ENCODE data around the gene SAMD14.

DNA sequence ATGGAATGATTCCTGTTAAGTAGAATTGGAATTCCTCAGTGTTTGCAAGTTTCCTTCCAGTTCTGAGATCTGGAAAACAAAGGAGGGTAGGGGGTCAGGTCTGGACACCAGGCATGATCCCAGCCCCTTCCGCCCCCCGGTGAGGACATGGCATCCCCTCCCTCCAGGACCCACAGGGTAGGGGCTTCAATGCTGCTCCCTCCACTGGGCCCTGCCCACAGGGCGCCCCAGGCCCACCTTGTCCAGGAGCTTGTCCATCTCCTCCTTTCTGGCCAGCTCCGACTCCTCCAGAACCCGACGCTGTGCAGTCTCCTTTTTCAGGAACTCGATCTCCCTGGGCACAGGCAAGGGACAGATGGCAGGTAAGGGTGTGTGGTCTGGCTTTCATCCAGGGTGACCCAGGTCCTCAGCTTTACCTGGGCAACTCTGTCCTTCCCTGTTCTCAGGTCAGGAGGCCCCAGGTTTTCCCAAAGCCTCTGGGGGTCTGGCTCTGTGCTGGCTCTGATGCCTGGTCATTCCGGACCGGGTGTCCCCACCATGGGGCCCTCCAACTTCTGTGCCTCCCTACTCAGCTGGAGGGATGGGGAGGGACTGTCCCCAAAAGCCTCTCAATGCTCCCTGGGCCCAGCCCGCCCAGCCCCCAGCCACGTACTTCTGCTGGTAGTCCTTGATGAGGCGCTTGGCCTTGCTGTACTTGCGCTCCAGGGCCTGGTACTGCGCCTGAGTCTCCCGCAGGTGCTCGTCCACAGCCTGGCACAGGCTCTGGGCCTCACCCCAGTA, 5.5 kb upstream of the SAMD14 start:
- TF ChIP-seq, protein P1, sequence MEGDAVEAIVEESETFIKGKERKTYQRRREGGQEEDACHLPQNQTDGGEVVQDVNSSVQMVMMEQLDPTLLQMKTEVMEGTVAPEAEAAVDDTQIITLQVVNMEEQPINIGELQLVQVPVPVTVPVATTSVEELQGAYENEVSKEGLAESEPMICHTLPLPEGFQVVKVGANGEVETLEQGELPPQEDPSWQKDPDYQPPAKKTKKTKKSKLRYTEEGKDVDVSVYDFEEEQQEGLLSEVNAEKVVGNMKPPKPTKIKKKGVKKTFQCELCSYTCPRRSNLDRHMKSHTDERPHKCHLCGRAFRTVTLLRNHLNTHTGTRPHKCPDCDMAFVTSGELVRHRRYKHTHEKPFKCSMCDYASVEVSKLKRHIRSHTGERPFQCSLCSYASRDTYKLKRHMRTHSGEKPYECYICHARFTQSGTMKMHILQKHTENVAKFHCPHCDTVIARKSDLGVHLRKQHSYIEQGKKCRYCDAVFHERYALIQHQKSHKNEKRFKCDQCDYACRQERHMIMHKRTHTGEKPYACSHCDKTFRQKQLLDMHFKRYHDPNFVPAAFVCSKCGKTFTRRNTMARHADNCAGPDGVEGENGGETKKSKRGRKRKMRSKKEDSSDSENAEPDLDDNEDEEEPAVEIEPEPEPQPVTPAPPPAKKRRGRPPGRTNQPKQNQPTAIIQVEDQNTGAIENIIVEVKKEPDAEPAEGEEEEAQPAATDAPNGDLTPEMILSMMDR (IDR thresholded peaks at IDR 0.05) = no peak
- no peak for TF ChIP-seq POLR2A (IDR thresholded peaks at IDR 0.05)

Measured in right lobe of liver (tissue), 4 donors.